Activated CD8-positive, alpha-beta memory T cell treated with anti-CD3 and anti-CD28 coated beads, Interleukin-2, amount 50 U/mL, for 4 hours (primary cell): ENCODE results near the gene TMEM178B.

Experiments used
- DNase-seq: peaks from one replicate; pipeline ENCODE4 v3.0.0-alpha.2; 2020

Gene TMEM178B

DNA sequence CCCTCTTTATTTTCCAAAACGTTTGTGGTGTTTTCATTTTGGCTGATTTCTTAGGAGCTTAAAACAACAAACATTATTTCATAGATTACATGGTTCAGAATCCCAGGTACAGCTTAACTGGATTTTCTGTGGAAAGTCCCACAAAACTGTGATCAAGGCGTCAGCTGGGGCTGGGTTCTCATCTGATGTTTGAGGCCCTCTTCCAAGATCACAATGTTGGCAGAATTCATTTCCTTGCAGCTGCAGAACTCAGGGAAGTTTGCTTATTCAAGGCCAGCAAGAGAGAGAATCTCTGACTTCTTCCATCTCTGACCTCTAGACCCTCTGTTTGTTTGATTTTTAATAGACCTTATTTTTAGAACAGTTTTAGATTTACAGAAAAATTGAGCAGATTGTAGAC lies 368.9 kb downstream of the TMEM178B start:
- no peak for DNase-seq

DNA sequence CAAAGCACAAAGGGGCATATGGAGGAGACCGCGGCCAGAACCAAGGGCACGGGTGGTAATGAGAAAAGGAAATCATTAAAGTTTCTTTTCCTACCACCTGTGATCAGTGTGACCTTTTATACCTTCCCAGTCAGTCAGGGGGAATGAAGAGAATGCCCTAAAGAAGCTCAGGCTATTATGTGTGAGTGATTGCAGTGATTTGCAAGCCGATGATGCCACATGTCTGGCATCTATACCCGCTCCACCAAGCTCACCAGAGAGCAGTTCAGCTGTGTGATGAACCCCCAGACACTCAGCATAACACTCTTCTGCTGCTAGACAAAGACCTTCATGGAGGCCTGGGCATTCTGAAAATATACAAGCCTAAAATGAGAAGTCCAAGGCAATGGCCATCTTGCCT lies 371.1 kb downstream of the TMEM178B start:
- DNase-seq: no peak

DNA sequence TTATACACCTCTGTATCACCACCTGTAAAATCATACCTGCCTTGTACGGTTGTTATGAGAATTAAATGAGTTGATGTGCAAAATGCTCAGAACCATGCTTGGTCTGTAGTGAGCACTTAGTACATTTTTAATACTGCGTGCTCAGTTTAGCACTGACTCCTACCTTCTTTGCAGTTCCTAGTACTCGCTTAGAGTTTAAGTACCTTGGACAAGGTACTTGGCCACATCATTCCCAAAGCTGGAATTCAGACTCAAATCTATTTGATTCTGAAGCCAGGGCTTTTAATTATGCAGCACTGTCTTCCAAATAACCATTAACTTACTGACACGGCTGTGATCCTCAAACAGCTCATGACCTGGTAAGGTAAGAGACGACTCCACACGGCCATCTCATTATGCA lies 377.4 kb downstream of the TMEM178B start:
- no peak for DNase-seq

GRCh38 chr7:141452911-141453310 lies 379.0 kb downstream of the TMEM178B start:
- no peak for DNase-seq

DNA sequence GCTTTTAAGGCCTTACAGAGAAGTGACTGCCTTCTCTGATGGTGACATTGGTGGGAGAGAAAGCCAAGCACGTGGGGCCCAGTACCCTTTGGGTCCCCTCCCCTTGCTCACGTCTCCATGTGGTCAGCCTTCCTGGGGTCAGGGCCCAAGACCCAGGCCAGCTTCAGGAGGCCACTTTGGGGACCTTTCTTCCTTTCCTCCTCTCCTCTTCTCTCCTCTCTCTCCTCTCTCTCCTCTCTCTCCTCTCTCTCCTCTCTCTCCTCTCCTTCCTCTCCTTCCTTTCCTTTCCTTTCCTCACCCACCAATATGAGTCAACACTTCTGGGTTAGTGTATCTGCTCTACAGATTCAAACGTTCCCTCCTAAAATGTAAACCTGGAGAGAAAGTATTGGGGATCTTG lies 380.5 kb downstream of the TMEM178B start:
- no peak for DNase-seq

- DNase-seq: no peak
Measured at GRCh38 chr7:141455723-141456122, 381.9 kb downstream of the TMEM178B start.

DNA sequence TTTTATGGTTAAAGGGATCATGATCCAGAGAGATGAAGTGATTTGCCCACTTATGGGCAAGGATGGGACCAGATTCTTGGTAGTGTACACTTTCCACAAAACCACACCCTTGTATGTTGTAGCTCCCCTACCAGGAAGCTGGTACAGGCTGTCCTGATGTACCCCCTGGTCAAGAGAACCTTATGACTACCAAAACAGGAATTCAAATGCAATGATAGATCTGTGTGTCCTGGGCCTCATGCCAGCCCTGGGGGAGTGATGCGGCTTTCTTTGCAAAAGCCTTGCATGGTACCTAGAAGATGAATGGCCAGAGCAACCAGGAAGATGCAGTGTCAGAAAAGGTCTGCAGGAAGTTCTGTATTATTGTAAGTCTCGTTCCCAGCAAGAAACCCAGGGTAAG lies 382.4 kb downstream of the TMEM178B start:
- no peak for DNase-seq

DNA sequence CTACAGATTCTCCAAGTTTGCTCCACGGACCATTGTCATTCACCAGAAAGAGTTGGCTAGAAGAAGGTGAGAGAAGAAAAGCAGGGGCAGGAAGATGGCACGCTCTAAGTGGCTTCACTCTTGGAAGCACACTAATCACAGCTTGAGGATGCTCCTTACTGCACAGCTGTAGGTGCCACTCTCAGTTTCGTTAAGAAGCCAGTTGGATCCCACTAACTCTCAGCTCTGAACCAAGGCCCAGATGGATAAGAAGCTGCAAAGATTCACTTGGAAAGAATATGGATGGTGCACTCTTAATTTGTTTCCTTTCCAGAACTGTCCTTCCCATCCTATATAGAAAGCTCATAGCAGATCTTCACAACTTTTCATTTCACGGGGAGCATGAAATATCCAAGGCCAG lies 382.8 kb downstream of the TMEM178B start:
- DNase-seq: no peak

DNA sequence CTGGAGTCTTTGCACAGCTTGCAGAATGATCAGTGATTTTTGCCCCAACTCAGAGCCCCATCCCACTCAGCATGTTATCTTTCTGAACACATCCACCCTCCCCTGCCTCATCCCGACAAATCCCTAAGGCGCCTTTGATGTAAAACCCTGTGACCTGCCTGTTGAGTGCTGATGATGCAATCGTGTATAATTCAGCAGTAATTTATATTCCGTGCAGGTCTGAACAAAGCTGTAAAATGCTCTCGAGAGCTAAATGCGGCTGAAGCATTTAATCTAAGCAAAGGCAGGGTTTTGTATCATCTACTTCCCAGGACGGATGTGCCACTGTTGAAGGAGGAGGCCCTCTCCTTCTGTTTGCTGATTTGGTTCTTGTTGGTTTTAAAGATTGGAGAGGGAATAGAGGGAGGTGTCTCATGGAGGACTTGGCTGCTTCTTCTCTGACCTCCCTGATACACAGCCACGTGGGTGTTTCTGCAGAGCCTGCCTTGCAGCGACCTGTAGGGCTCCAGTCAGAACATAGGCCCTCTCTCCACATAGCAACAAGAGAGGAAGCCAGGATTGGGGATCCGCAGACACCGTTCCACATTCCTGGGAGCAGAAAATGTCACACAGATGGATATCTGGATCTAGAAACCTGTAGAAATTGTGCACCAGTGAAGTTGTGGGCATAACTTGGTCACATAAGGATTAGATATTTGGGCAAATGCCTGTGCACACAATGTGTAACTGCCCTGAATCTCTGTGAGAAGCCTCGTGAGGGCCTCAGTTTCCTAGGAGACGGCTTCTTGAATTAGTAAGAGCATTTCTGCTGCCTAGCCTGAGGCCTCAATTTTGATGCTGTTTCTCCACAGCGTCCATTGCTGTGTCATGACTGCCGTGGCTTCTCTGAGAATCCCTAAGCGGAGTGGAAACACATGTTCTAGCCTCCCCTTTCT lies 387.2 kb downstream of the TMEM178B start:
- DNase-seq: no peak

- DNase-seq: no peak
Measured at GRCh38 chr7:141461924-141462323, 388.1 kb downstream of the TMEM178B start.

DNA sequence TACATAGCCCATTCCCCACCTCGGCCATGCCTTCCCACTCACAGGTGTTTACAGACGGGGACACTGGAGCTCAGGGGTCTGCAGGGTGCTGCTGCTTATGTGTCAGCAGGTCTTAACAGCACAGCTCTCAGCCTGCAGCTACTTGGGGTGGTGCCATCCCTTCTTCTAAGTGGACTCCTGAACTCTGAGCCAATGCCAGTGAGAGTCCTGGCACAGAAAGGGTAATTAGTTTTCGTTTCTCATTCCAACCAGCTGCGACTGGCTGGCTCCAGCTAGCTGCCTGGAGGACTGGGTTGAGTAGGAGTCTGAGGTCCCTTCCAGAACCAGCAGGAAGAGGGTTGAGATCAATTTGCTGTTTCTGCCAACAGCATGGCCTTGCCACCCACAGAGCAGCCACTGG lies 389.1 kb downstream of the TMEM178B start:
- DNase-seq: no peak

DNA sequence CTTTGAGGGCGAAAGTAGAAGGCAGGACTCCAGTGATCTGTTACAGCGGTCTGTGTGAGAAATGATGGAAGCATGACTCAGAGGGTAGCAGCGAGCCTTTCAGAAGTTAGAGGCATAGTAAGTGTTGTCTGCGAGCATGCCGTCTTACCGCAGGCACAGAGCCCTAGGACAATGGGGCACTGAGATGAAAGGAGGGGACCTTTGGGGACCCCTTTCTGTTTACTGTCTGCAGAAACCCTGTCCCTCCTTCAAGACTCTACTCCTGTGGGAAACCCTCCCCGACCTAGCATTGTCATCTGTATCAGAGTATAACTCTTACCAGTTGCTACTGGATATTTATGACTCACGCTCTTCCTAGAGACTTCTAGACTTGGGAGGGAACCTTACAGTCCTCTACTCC lies 390.1 kb downstream of the TMEM178B start:
- no peak for DNase-seq

GRCh38 chr7:141464551-141464950 lies 390.7 kb downstream of the TMEM178B start:
- no peak for DNase-seq

- DNase-seq: no peak
Measured at GRCh38 chr7:141466151-141466904, 392.5 kb downstream of the TMEM178B start.

GRCh38 chr7:141468341-141468740 lies 394.5 kb downstream of the TMEM178B start:
- DNase-seq: no peak

DNA sequence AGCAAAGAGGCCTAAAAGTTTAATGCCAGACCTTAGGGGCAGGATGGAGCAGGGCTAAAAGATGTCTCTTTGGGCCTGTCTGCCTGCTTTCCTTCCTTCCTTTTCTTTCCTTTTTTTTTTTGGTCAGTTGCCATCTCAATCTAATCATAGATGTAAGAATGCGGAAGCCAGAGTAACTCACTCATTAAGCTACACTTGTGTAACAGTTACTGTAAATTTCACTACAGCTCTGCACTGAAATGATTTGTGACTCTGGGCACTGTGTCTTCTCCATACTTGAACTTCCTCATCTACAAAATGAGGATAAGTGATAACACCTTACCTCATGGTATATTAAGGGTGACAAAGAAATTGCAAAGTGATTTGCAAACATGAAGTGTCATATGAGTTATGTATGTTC lies 401.8 kb downstream of the TMEM178B start:
- no peak for DNase-seq

GRCh38 chr7:141477865-141478264 lies 404.0 kb downstream of the TMEM178B start:
- no peak for DNase-seq

- DNase-seq: no peak
Measured at GRCh38 chr7:141478845-141479244, 405.0 kb downstream of the TMEM178B start.

DNA sequence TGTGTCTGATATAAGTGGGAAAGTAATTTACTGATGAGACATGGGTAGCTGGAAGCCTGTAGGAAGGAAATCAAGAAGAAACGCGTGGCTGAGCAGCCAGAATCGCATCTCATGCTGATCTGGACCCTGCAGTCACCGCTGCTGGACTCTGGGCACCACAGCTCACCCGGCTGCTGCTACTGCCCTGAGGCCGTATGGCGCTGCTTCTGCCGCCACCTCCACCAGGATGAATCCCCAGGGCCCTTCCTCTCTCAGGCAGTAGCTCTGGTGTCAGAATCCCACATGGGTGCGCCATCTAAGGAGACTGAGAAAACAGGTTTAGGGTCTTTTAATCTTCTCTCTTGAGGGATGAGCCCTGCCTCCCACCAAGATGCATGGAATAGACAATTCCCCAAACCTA lies 407.1 kb downstream of the TMEM178B start:
- no peak for DNase-seq

GRCh38 chr7:141481971-141482370 lies 408.1 kb downstream of the TMEM178B start:
- no peak for DNase-seq

DNA sequence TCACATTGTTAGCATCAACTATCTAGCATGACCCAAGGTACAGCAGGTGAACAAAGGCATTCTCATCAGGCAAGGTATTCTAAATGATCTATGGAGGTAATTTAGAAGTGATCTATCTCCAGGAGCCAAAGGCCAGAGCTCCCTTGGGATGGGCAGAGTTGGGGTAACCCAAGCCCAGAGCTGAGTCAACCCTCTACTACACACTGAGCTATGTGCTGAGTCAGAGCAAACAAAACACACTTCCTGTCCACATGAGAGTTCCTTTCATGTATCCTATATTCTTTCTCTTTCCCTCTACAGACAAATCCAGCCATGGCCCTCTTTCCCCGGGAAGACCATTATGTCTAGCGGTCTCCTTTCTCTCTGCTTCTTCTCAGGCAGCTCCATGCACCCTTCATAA lies 409.2 kb downstream of the TMEM178B start:
- DNase-seq: no peak

- DNase-seq: no peak
Measured at GRCh38 chr7:141484907-141485306, 411.0 kb downstream of the TMEM178B start.

DNA sequence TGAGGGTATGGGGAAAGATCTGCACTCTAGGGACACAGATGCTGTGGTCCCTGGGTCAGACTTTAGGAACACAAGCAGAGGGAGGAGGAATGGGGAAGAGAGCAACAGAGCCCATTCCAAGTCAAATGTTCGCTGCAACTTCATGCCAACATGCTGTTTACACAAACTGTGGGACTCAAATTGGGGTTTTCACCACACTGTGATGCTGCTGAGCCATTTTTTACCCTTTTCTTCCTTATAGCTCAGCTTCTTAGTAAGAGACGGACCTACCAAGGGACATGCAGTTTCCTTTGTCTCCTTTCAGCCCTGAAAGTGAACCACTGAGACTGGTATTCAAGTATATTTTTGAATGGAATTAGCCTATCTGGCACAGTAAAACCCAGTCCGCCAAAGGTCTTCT lies 413.1 kb downstream of the TMEM178B start:
- DNase-seq: no peak

DNA sequence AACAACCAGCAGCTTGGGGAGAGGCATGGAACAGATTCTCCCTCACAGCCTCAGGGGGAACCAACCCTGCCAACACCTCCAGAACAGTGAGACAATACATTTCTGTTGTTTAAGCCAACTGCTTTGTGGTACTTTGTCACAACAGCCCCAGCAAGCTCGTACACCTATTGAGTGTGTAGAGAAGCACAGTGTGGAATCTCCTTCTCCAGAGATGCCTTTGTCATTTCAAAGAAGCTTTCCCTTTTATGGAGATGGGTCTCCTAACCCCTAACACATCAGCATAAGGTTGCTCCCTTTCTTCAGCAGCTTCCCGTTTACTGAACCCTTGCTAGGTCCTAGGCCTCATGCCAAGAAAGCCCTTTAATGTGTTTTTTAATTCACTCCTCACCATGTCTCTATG lies 416.6 kb downstream of the TMEM178B start:
- DNase-seq: no peak
